T-helper 17 cell (primary cell): Measurements from ENCODE around the gene FOXF1. TPM values are rescaled to one million over a fixed set of nuclear protein-coding genes. Genes with fewer than 3 reads are reported as not detected.

Experiments used
- ATAC-seq: fragments of 150-1000 bp; cut with Tn5 transposase; 2 replicates; pipeline ENCODE4 v1.10.0; 2021; ENCODE audit warnings: mild to moderate bottlenecking, moderate library complexity
- DNase-seq, 3 donors: peaks; one replicate each; pipeline versions ENCODE4 v3.0.0 to v3.0.0-alpha.2; 2020 to 2021
- H3K9me3 ChIP-seq: one replicate; pipeline ENCODE4 v1.7.0; 2013; ENCODE audit warnings: low read length, mild to moderate bottlenecking; ENCODE audit not compliant: control insufficient read depth, poor library complexity, severe bottlenecking
- H3K27ac Mint-ChIP-seq: one replicate; pipeline ENCODE4 v1.8.0; 2022; ENCODE audit warnings: mild to moderate bottlenecking, moderate library complexity, mixed read lengths
- H3K27me3 Mint-ChIP-seq: one replicate; pipeline ENCODE4 v1.8.0; 2022; ENCODE audit warnings: mixed read lengths
- H3K36me3 Mint-ChIP-seq: one replicate; pipeline ENCODE4 v1.8.0; 2022; ENCODE audit warnings: low read depth, mixed read lengths
- H3K4me1 Mint-ChIP-seq: one replicate; pipeline ENCODE4 v1.8.0; 2022; ENCODE audit warnings: mild to moderate bottlenecking, mixed read lengths
- H3K4me3 Mint-ChIP-seq: one replicate; pipeline ENCODE4 v1.8.0; 2022; ENCODE audit warnings: mild to moderate bottlenecking, moderate library complexity, mixed read lengths
- total RNA-seq, 4 donors: library from RNA in 2 of 4; stranded (reverse) in 2 of 4; gene quantifications; one replicate each; pipeline ENCODE4 v1.2.3 and lab custom pipeline; 2022 to 2026

Gene FOXF1
- total RNA-seq, 2 donors from 2014 or later, result not detected

GRCh38 chr16:86547286-86547685, 37.0 kb downstream of the FOXF1 start:
- Mint-ChIP-seq H3K36me3 (peaks cover 5% of the 10 kb centered on the region), H3K4me3 (no peak overlapping the region), H3K4me1 (peaks cover 5% of the 10 kb centered on the region), H3K27me3 (no peaks in the 10 kb centered on the region), H3K27ac (no peak overlapping the region)
- no peak for ATAC-seq
- no peak for DNase-seq
- no peaks in the 10 kb centered on the region for H3K9me3 ChIP-seq

DNA sequence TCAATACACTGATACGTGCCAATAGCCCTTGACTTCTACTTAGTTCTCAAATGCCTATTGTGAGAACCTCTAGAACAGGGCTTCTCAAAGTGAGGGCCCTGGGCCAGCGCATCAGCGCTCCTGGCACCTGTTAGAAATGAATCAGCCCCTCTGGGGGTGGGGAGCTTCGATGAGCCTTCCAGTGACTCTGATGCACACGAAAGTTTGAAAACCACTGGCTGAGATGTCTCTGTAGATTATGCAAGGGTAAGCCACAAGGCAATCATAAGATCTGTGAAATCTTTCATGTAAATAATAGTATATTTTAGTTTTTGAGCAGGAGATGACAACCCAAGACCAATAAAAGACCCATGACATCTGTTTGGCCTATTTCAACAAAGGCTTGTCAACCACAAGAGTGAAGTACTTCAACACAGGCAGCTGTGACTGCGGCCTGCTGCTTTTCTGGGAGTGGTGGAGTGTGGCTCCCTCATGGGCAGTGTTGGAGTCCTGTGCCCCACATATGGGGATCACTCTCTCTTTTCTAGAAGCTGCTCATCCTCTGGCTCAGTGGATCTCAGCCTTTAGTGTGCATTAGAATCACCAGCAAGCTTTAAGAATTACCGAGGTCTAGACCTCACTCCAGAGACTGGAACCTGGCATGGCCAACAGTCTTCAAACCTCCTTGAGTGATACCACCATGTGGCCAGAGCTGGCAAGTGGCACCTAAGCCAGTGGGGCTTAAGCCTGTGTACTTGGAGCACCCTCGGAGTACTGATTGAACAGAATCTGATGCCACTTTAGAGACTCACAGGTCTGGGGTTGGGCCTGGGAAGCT, 39.0 kb downstream of the FOXF1 start:
- peak overlapping the region; percentile 8 for H3K27ac Mint-ChIP-seq
- peak; percentile 39 for ATAC-seq

DNA sequence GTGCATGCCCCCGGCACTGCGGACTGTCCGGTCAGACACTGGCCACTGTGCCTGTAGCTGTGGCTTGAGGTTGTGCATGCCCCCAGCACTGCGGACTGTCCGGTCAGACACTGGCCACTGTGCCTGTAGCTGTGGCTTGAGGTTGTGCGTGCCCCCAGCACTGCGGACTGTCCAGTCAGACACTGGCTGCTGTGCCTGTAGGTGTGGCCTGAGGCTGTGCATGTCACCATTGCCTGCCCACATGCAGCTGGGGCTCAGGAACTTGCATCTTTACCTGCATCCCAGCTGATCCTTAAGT, 39.5 kb downstream of the FOXF1 start:
- Mint-ChIP-seq H3K27me3 (no peaks in the 10 kb centered on the region), H3K4me3 (no peak overlapping the region), H3K4me1 (peaks cover 10% of the 10 kb centered on the region), H3K36me3 (peaks cover 2% of the 10 kb centered on the region), H3K27ac (no peak overlapping the region)
- no peak for ATAC-seq
- no peaks in the 10 kb centered on the region for H3K9me3 ChIP-seq
- DNase-seq, result no peak

More for the DNA sequence above, 39.0 kb downstream of the FOXF1 start:
- H3K9me3 ChIP-seq, result no peaks in the 10 kb centered on the region
- no peaks in the 10 kb centered on the region for H3K27me3 Mint-ChIP-seq
- H3K4me1 Mint-ChIP-seq, result peaks cover 10% of the 10 kb centered on the region
- peaks cover 5% of the 10 kb centered on the region for H3K36me3 Mint-ChIP-seq
- DNase-seq, result no peak
- no peak overlapping the region for H3K4me3 Mint-ChIP-seq

DNA sequence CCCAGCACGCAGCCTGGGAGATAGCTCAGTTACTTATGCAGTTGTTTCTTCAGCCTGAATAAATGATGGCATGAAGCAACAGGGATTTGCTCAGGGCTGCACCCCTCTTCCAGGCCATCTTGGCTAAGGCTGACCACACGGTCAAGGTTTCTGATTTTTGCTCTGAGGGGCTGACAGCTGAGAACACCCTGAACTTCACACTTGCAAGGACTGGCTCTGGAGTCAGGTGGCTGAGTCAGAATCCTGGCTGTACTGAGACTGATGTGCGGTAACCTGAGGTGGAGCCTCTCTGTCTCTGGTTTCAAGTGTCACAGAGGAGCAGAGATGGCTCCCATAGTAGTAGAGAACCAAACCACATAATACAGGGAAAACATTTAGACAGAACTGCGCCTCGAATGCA, 40.0 kb downstream of the FOXF1 start:
- H3K27ac Mint-ChIP-seq, result no peak overlapping the region
- DNase-seq (no peak), ATAC-seq (no peak)
- peaks cover 2% of the 10 kb centered on the region for H3K36me3 Mint-ChIP-seq
- H3K27me3 Mint-ChIP-seq, result no peaks in the 10 kb centered on the region
- peaks cover 14% of the 10 kb centered on the region for H3K4me1 Mint-ChIP-seq
- H3K4me3 Mint-ChIP-seq, result no peak overlapping the region
- no peaks in the 10 kb centered on the region for H3K9me3 ChIP-seq

GRCh38 chr16:86553356-86553755, 43.0 kb downstream of the FOXF1 start:
- ATAC-seq (no peak), DNase-seq (no peak)
- H3K36me3 Mint-ChIP-seq, result no peaks in the 10 kb centered on the region
- H3K27ac Mint-ChIP-seq, result no peak overlapping the region
- H3K4me3 Mint-ChIP-seq, result peak overlapping the region; percentile 88
- H3K4me1 Mint-ChIP-seq, result peaks cover 19% of the 10 kb centered on the region
- H3K9me3 ChIP-seq, result no peaks in the 10 kb centered on the region
- peaks cover 6% of the 10 kb centered on the region for H3K27me3 Mint-ChIP-seq

DNA sequence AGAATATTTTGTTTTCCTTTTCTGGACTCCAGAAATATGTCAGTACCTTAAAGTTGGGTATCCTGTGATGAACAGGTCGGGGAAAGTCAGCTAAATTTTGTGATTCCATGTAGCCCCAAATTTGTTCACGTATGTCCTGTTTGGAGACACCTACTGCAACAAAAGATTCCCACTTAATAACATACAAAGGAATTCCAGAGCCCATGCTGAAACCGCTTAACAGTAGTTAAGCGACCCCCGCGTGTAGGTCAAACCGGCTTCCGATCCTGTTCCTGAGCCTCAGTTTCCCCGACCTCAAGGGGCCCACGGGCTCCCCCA, 44.2 kb downstream of the FOXF1 start:
- H3K27me3 Mint-ChIP-seq, result peaks cover 16% of the 10 kb centered on the region
- H3K36me3 Mint-ChIP-seq, result no peaks in the 10 kb centered on the region
- DNase-seq (no peak), ATAC-seq (no peak)
- H3K9me3 ChIP-seq, result no peaks in the 10 kb centered on the region
- peak overlapping the region; percentile 94 for H3K27ac Mint-ChIP-seq
- H3K4me1 Mint-ChIP-seq, result peaks cover 19% of the 10 kb centered on the region
- H3K4me3 Mint-ChIP-seq, result peak overlapping the region; percentile 88

GRCh38 chr16:86554917-86555703, 44.8 kb downstream of the FOXF1 start, which contains the start of gene MTHFSD:
Gene MTHFSD, minus strand, starts transcription at chr16:86555235. Its CDS starts 51 bp downstream, at chr16:86555184.
- Mint-ChIP-seq H3K4me1 (peaks cover 19% of the 10 kb centered on the region), H3K36me3 (no peaks in the 10 kb centered on the region), H3K27ac (peak within 1 kb of the TSS; percentile 94), H3K4me3 (peak within 1 kb of the TSS; percentile 88), H3K27me3 (peaks cover 18% of the 10 kb centered on the region)
- DNase-seq (peak; percentile 92 to 97 (median 95)), ATAC-seq (peak; percentile 91)
- H3K9me3 ChIP-seq, result no peaks in the 10 kb centered on the region

- ATAC-seq, result no peak
- Mint-ChIP-seq H3K27ac (peak overlapping the region; percentile 94), H3K27me3 (peaks cover 23% of the 10 kb centered on the region), H3K4me1 (peaks cover 19% of the 10 kb centered on the region), H3K4me3 (peak overlapping the region; percentile 88), H3K36me3 (peaks cover 2% of the 10 kb centered on the region)
- DNase-seq, result no peak
- no peaks in the 10 kb centered on the region for H3K9me3 ChIP-seq
These were observed 45.4 kb downstream of the FOXF1 start for GRCh38 chr16:86555704-86556075.

- no peaks in the 10 kb centered on the region for H3K9me3 ChIP-seq
- Mint-ChIP-seq H3K4me3 (peak overlapping the region; percentile 88), H3K4me1 (peaks cover 19% of the 10 kb centered on the region), H3K36me3 (peaks cover 2% of the 10 kb centered on the region), H3K27ac (peak overlapping the region; percentile 27), H3K27me3 (peaks cover 27% of the 10 kb centered on the region)
- ATAC-seq, result no peak
- DNase-seq, result no peak
These were observed 46.2 kb downstream of the FOXF1 start for GRCh38 chr16:86556576-86556975.

- Mint-ChIP-seq H3K27me3 (peaks cover 30% of the 10 kb centered on the region), H3K4me3 (no peak overlapping the region), H3K4me1 (peaks cover 17% of the 10 kb centered on the region), H3K36me3 (peaks cover 2% of the 10 kb centered on the region), H3K27ac (no peak overlapping the region)
- H3K9me3 ChIP-seq, result no peaks in the 10 kb centered on the region
- no peak for ATAC-seq
- no peak for DNase-seq
These were observed 47.3 kb downstream of the FOXF1 start for GRCh38 chr16:86557587-86557986.

DNA sequence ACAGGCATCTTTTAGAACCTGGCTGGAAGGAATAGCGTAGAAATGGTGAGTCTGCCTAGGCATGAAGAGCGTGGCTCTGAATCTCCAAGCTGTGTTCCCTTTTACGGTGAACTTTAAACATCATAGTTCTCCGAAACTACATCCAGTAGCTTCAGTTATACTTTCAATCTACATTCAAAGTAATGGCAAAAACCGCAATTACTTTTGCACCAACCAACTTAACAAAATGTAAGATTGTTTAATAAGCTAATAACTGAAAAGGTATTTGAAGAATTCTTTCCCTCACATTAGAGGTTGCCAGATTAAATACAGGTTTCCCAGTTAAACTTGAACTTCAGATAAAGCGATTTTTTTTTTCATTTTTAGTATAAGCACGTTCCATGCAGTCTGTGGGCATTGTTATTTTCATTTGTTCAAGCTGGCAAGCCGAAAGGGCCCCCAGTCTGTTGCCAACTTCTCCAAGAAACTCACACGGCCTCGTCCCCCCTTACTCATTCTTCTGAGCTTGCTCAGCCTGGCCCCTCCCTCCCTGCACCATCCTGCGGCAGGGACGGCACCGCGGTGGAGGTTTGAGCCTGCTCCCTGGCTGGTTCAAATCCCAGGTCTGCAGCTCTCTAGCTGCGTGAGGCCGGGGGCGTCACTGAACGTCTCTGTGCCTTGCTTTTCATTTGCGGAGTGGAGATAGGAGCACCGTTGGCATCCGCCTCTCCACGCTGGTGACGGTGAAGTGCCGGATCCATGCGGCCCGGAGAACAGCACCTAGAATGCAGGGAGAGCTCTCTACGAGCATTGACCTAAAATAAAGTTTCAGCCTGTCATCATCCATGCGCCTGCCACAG, 48.2 kb downstream of the FOXF1 start:
- Mint-ChIP-seq H3K27me3 (peaks cover 39% of the 10 kb centered on the region), H3K4me3 (no peak overlapping the region), H3K4me1 (peaks cover 15% of the 10 kb centered on the region), H3K27ac (no peak overlapping the region), H3K36me3 (peaks cover 2% of the 10 kb centered on the region)
- ATAC-seq, result no peak
- no peak for DNase-seq
- H3K9me3 ChIP-seq, result no peaks in the 10 kb centered on the region

- Mint-ChIP-seq H3K36me3 (peaks cover 4% of the 10 kb centered on the region), H3K4me1 (peaks cover 13% of the 10 kb centered on the region), H3K27me3 (peaks cover 52% of the 10 kb centered on the region), H3K27ac (no peak overlapping the region), H3K4me3 (no peak overlapping the region)
- ATAC-seq (no peak), DNase-seq (no peak)
- no peaks in the 10 kb centered on the region for H3K9me3 ChIP-seq
These were observed 49.5 kb downstream of the FOXF1 start for GRCh38 chr16:86559802-86560305.

DNA sequence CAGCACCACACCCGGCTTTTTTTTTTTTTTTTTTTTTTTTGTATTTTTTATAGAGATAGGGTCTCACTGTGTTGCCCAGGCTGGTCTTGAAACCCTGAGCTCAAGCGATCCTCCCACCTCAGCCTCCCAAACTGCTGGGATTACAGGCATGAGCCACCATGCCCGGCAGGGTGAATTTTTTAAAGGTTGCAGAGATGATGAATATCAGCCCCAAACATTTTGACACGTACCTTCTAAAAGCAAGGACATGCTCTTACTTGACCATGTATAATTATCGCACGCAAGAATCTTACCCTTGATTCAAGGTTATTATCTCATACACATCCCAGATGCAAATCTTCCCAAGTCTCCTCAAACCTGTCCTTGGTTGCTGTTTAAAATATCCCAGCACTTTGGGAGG, 52.0 kb downstream of the FOXF1 start:
- H3K9me3 ChIP-seq, result no peaks in the 10 kb centered on the region
- Mint-ChIP-seq H3K4me3 (no peak overlapping the region), H3K27ac (no peak overlapping the region), H3K36me3 (peaks cover 4% of the 10 kb centered on the region), H3K27me3 (peaks cover 64% of the 10 kb centered on the region), H3K4me1 (peaks cover 8% of the 10 kb centered on the region)
- ATAC-seq (no peak), DNase-seq (no peak)
